Sigmoid colon (tissue), 7 donors: ENCODE data around the gene PTPN6. TPM values are rescaled to one million over a fixed set of nuclear protein-coding genes. Genes with fewer than 3 reads are reported as not detected.
A peak's percentile ranks its signal among the peaks of the same experiment; 100 is the strongest.

Experiments
- DNase-seq: peaks from one replicate; pipeline ENCODE4 v3.0.0-alpha.2; 2019
- H3K27ac ChIP-seq, 4 donors: fragments of 200-600 bp; sonication (generic); one replicate each; pipeline ENCODE4 v1.5.1; 2016 to 2019; ENCODE audit warnings: mild to moderate bottlenecking in 1 of 4
- H3K27me3 ChIP-seq, 3 donors: fragments of 200-600 bp; sonication (generic); one replicate each; pipeline ENCODE4 v1.5.1; 2019; ENCODE audit warnings: mild to moderate bottlenecking in 1 of 3
- H3K36me3 ChIP-seq, 4 donors: fragments of 200-600 bp; sonication (generic); one replicate each; pipeline ENCODE4 v1.5.1; 2016 to 2019
- H3K4me1 ChIP-seq, 4 donors: fragments of 200-600 bp; sonication (generic); one replicate each; pipeline ENCODE4 v1.5.1; 2017 to 2019
- H3K4me3 ChIP-seq, 4 donors: fragments of 200-600 bp; sonication (generic); one replicate each; pipeline ENCODE4 v1.5.1; 2017 to 2019; ENCODE audit warnings: mild to moderate bottlenecking in 2 of 4, moderate library complexity in 1 of 4
- H3K9me3 ChIP-seq, 4 donors: fragments of 200-600 bp in 3 of 4; sonication (generic) in 3 of 4; one replicate each; pipeline versions ENCODE4 v1.5.1 to v1.6.1; 2013 to 2019
- CTCF ChIP-seq, 4 experiments: fragments of 450-650 bp in 3 of 4; fragments of 200-600 bp in 1 of 4; IDR thresholded peaks; one replicate each; pipeline ENCODE4 v1.5.1; 2016 to 2019; ENCODE audit warnings: antibody characterized with exemption in 4 of 4, mild to moderate bottlenecking in 3 of 4, moderate library complexity in 2 of 4
- EP300 ChIP-seq, 4 donors: sonication (generic); formaldehyde crosslinking; IDR thresholded peaks; one replicate each; pipeline ENCODE4 v1.6.1; 2017; ENCODE audit warnings: antibody characterized with exemption in 4 of 4
- POLR2A ChIP-seq, 2 donors: fragments of 450-650 bp; IDR thresholded peaks; one replicate each; pipeline ENCODE4 v1.6.1; 2016; ENCODE audit warnings: antibody characterized with exemption in 2 of 2, mild to moderate bottlenecking in 2 of 2, moderate library complexity in 2 of 2
- POLR2AphosphoS5 ChIP-seq, 4 donors: sonication (generic); formaldehyde crosslinking; IDR thresholded peaks; one replicate each; pipeline ENCODE4 v1.6.1; 2017; ENCODE audit warnings: antibody characterized with exemption in 4 of 4
- WGBS, 2 donors: extraction: QIAGEN DNeasy Blood & Tissue Kit; methylation state at CpG; one replicate each; pipeline ENCODE4 v1.1.7; 2013; 5-methylcytosine and 5-hydroxymethylcytosine counted together
- intact Hi-C: fragments of 100-400 bp; cut with DNase I; formaldehyde crosslinking; loops from one replicate; pipeline ENCODE4 v1.15.1; 2023
- polyA plus RNA-seq, 3 donors: library from polyadenylated mRNA; stranded (reverse); fragments of 200-250 nt; gene quantifications; one replicate each; pipeline ENCODE4 v1.2.3, GENCODE V29; 2013
- total RNA-seq, 4 donors: library from RNA; depleted of rRNA; stranded (reverse); fragments of >200 nt; gene quantifications; one replicate each; pipeline ENCODE4 v1.1.0, GENCODE V29; 2016
- donor health status: healthy with polysubstance abuse.
- donor health status: Bipolar disorder and iron deficiency.
- donor health status: healthy.

Gene PTPN6
- total and polyA plus RNA-seq, 7 donors: 5.3 to 92.4 (median 13.6) TPM

GRCh38 chr12:6960593-6961277 lies 9.6 kb downstream of the PTPN6 start:
- Histone ChIP-seq H3K9me3 (no peaks in the 10 kb centered on the region), H3K4me3 (peak overlapping the region in 1 of 4 donors; percentile 11), H3K27me3 (no peaks in the 10 kb centered on the region), H3K36me3 (peaks cover 5 to 7% (median 6%) of the 10 kb centered on the region in 4 donors), H3K27ac (peak overlapping the region; percentile 64 to 86 (median 82)), H3K4me1 (peaks cover 0 to 48% (median 31%) of the 10 kb centered on the region in 4 donors)
- peak; percentile 70 for DNase-seq
- intact Hi-C loops: no loop called here
- 66 to 70% methylated on average over 13 of the region's 13 CpGs for WGBS, 2 donors
- no peak for TF ChIP-seq CTCF (IDR thresholded peaks at IDR 0.05)
- TF ChIP-seq EP300 (IDR thresholded peaks at IDR 0.05): no peak
- no peak for TF ChIP-seq POLR2AphosphoS5 (IDR thresholded peaks at IDR 0.05)
- TF ChIP-seq POLR2A (IDR thresholded peaks at IDR 0.05): no peak

GRCh38 chr12:6961278-6961694 lies 10.1 kb downstream of the PTPN6 start:
- peak overlapping the region in 3 of 4 donors; percentile 7 to 34 (median 11) for H3K4me3 ChIP-seq
- peak; percentile 86 for DNase-seq
- intact Hi-C loops: no loop called here

GRCh38 chr12:6961695-6962284 lies 10.6 kb downstream of the PTPN6 start:
- Histone ChIP-seq H3K4me3 (peak overlapping the region in 3 of 4 donors; percentile 7 to 34 (median 11)), H3K9me3 (no peaks in the 10 kb centered on the region), H3K27me3 (no peaks in the 10 kb centered on the region), H3K4me1 (peaks cover 0 to 48% (median 31%) of the 10 kb centered on the region in 4 donors), H3K27ac (peak overlapping the region; percentile 64 to 86 (median 82)), H3K36me3 (peaks cover 15 to 17% (median 16%) of the 10 kb centered on the region in 4 donors)
- TF ChIP-seq CTCF (IDR thresholded peaks at IDR 0.05): peak; percentile 20 to 47 (median 42)
- TF ChIP-seq EP300 (IDR thresholded peaks at IDR 0.05): no peak
- TF ChIP-seq POLR2A (IDR thresholded peaks at IDR 0.05): no peak
- peak in 2 of 4 donors; percentile 7 to 11 for TF ChIP-seq POLR2AphosphoS5 (IDR thresholded peaks at IDR 0.05)
- WGBS, 2 donors: 2 to 19% methylated on average over 16 of the region's 16 CpGs
- intact Hi-C loops: no loop called here
- peak; percentile 89 for DNase-seq

More at GRCh38 chr12:6961278-6961694, 10.1 kb downstream of the PTPN6 start:
- peak in 1 of 4 donors; percentile 17 for TF ChIP-seq POLR2AphosphoS5 (IDR thresholded peaks at IDR 0.05)
- no peak for TF ChIP-seq CTCF (IDR thresholded peaks at IDR 0.05)
- H3K4me1 ChIP-seq: peaks cover 0 to 48% (median 31%) of the 10 kb centered on the region in 4 donors
- H3K27me3 ChIP-seq: no peaks in the 10 kb centered on the region
- WGBS, 2 donors: 3 to 21% methylated on average over 24 of the region's 24 CpGs
- peak overlapping the region; percentile 64 to 86 (median 82) for H3K27ac ChIP-seq
- peaks cover 10 to 12% (median 11%) of the 10 kb centered on the region in 4 donors for H3K36me3 ChIP-seq
- H3K9me3 ChIP-seq: no peaks in the 10 kb centered on the region

GRCh38 chr12:6962285-6963015 lies 11.3 kb downstream of the PTPN6 start:
- Histone ChIP-seq H3K4me1 (peaks cover 0 to 48% (median 31%) of the 10 kb centered on the region in 4 donors), H3K36me3 (peaks cover 22 to 24% (median 23%) of the 10 kb centered on the region in 4 donors), H3K9me3 (no peaks in the 10 kb centered on the region), H3K27ac (peak overlapping the region; percentile 64 to 86 (median 82)), H3K27me3 (no peaks in the 10 kb centered on the region), H3K4me3 (peak overlapping the region in 3 of 4 donors; percentile 11 to 34 (median 13))
- peak; percentile 64 for DNase-seq
- 11 to 63% methylated on average over 25 of the region's 25 CpGs for WGBS, 2 donors
- intact Hi-C loops: no loop called here
- TF ChIP-seq POLR2AphosphoS5 (IDR thresholded peaks at IDR 0.05) (no peak), CTCF (IDR thresholded peaks at IDR 0.05) (no peak), POLR2A (IDR thresholded peaks at IDR 0.05) (peak in 1 of 2 donors; percentile 55)
